NT2/D1 (cell line): ENCODE results near the gene SEPTIN5.

Experiments used
- SUZ12 ChIP-seq: IDR thresholded peaks from 2 replicates; pipeline ENCODE4 v1.6.1; 2011; ENCODE audit not compliant: insufficient read length, insufficient read depth; ENCODE audit errors: extremely low read depth
- YY1 ChIP-seq: IDR thresholded peaks from 2 replicates; pipeline ENCODE4 v1.6.1; 2011; ENCODE audit not compliant: insufficient read length, insufficient read depth
- ZNF274 ChIP-seq: IDR thresholded peaks from 2 replicates; pipeline ENCODE4 v1.6.1; 2011; ENCODE audit warnings: mild to moderate bottlenecking, low read depth, low read length

- TF ChIP-seq SUZ12, result no peak
- no peak for TF ChIP-seq YY1
- no peak for TF ChIP-seq ZNF274
Measured at GRCh38 chr22:19769393-19769715, 55.1 kb downstream of the SEPTIN5 start.
